Measurements from ENCODE around the gene CAMKMT. TPM values are rescaled to one million over a fixed set of nuclear protein-coding genes. Genes with fewer than 3 reads are reported as not detected.

CAMKMT gene
- total and polyA plus RNA-seq, 9 of the 15 experiments (the other 6 are each of a cell fraction or from before 2014, with no cell fraction given) = 1.6 to 15.3 (median 7.4) TPM

GRCh38 chr2:44785433-44785832 is 423.7 kb downstream of the CAMKMT start:
- BruUV-seq (replicated peaks) = no TSS peak
- WGBS (ENCODE audit: insufficient coverage, low coverage, missing lambda C conversion rate) = 0% methylated on average over 2 of the region's 2 CpGs
- intact Hi-C loops (cut with micrococcal nuclease) = no loop called here

GRCh38 chr2:44786045-44786816 is 424.5 kb downstream of the CAMKMT start:
- ATAC-seq = no peak

More at GRCh38 chr2:44785433-44785832, 423.7 kb downstream of the CAMKMT start:
- ATAC-seq (no peak), DNase-seq (ENCODE audit: extremely low read depth in 1 of 4, low spot score in 3 of 4) (no peak), FAIRE-seq (no peak)
- no peaks in the 10 kb centered on the region for H4K20me1 ChIP-seq (replicated peaks; ENCODE audit: control insufficient read depth, insufficient read depth, low read length)
- H3K9me3 ChIP-seq (replicated peaks; ENCODE audit: control insufficient read depth, insufficient read depth, low read depth, low read length) = no peaks in the 10 kb centered on the region
- no peak overlapping the region for H3K9ac ChIP-seq (ENCODE audit: insufficient read depth in 1 of 2, low read depth in 2 of 2, low read length in 2 of 2)
- H3K4me1 ChIP-seq (replicated peaks in 1 of 2; ENCODE audit: control insufficient read depth in 2 of 2, insufficient read depth in 2 of 2, low read length in 2 of 2) = no peaks in the 10 kb centered on the region
- no peaks in the 10 kb centered on the region for H3K36me3 ChIP-seq (ENCODE audit: control insufficient read depth, insufficient read depth, low read length)
- no peak overlapping the region for H2AFZ ChIP-seq (ENCODE audit: low read depth, low read length)
- H3K27ac ChIP-seq (ENCODE audit: extremely low read depth, low read depth, low read length) = no peak overlapping the region
- ChIA-PET CTCF (ENCODE audit: low intra/inter-chr PET ratio) (no interaction called here), POLR2A (no interaction called here)
- no peak overlapping the region for H3K4me3 ChIP-seq
- H3K27me3 ChIP-seq (ENCODE audit: control insufficient read depth in 2 of 2, insufficient read depth in 2 of 2, low read length in 2 of 2) = peaks cover 10 to 31% of the 10 kb centered on the region in 2 experiments; a peak in 3 of 5 replicates
- no peaks in the 10 kb centered on the region for H3K79me2 ChIP-seq (ENCODE audit: control insufficient read depth, insufficient read depth, low read length)
- no peak overlapping the region for H3K4me2 ChIP-seq (ENCODE audit: insufficient read depth, low read length)
- no peak for TF ChIP-seq ZZZ3 (IDR thresholded peaks at IDR 0.05)
- TF ChIP-seq ZBTB17 (CRISPR knock-in tag; IDR thresholded peaks at IDR 0.05) = no peak
- no peaks in the 10 kb centered on the region for H3K9me1 ChIP-seq (ENCODE audit: control insufficient read depth, insufficient read depth, low read length)
- in situ Hi-C loops (cut with MboI) = no loop called here

More at GRCh38 chr2:44786045-44786816, 424.5 kb downstream of the CAMKMT start:
- H3K4me1 ChIP-seq (replicated peaks in 1 of 2; ENCODE audit: control insufficient read depth in 2 of 2, insufficient read depth in 2 of 2, low read length in 2 of 2) = no peaks in the 10 kb centered on the region
- FAIRE-seq (no peak), DNase-seq (ENCODE audit: extremely low read depth in 1 of 4, low spot score in 3 of 4) (no peak)
- H3K9me3 ChIP-seq (replicated peaks; ENCODE audit: control insufficient read depth, insufficient read depth, low read depth, low read length) = no peaks in the 10 kb centered on the region
- no peak overlapping the region for H3K27ac ChIP-seq (ENCODE audit: extremely low read depth, low read depth, low read length)
- H3K9ac ChIP-seq (ENCODE audit: insufficient read depth in 1 of 2, low read depth in 2 of 2, low read length in 2 of 2) = no peak overlapping the region
- H3K4me3 ChIP-seq = no peak overlapping the region
- BruUV-seq (replicated peaks) = no TSS peak
- in situ Hi-C loops (cut with MboI) = no loop called here
- peaks cover 9 to 34% of the 10 kb centered on the region in 2 experiments; a peak in 3 of 5 replicates for H3K27me3 ChIP-seq (ENCODE audit: control insufficient read depth in 2 of 2, insufficient read depth in 2 of 2, low read length in 2 of 2)
- TF ChIP-seq SMARCA5 (IDR thresholded peaks at IDR 0.05) = no peak
- no peak for TF ChIP-seq E2F4 (CRISPR knock-in tag; IDR thresholded peaks at IDR 0.05; ENCODE audit: low read depth)
- TF ChIP-seq KDM4B (IDR thresholded peaks at IDR 0.05; ENCODE audit: borderline replicate concordance in 2 of 2, low read depth in 1 of 2) = no peak
- no peak for TF ChIP-seq PHF20 (IDR thresholded peaks at IDR 0.05; ENCODE audit: partially characterized antibody)
- no peak for TF ChIP-seq EHMT2 (IDR thresholded peaks at IDR 0.05)
- TF ChIP-seq KDM5B (IDR thresholded peaks at IDR 0.05; ENCODE audit: insufficient replicate concordance, low read depth, low read length) = no peak
- TF ChIP-seq CHCHD3 (CRISPR knock-in tag; IDR thresholded peaks at IDR 0.05) = no peak
- TF ChIP-seq SPI1 (IDR thresholded peaks at IDR 0.05; ENCODE audit: borderline replicate concordance, low read depth, low read length) = no peak
- TF ChIP-seq WHSC1 (IDR thresholded peaks at IDR 0.05; ENCODE audit: low read length) = no peak
- TF ChIP-seq MTA3 (IDR thresholded peaks at IDR 0.05; ENCODE audit: borderline replicate concordance) = no peak
- H3K4me2 ChIP-seq (ENCODE audit: insufficient read depth, low read length) = no peak overlapping the region
- H3K9me1 ChIP-seq (ENCODE audit: control insufficient read depth, insufficient read depth, low read length) = no peaks in the 10 kb centered on the region
- ChIA-PET POLR2A (no interaction called here), CTCF (ENCODE audit: low intra/inter-chr PET ratio) (no interaction called here)
- H4K20me1 ChIP-seq (replicated peaks; ENCODE audit: control insufficient read depth, insufficient read depth, low read length) = no peaks in the 10 kb centered on the region
- intact Hi-C loops (cut with micrococcal nuclease) = no loop called here
- no peaks in the 10 kb centered on the region for H3K36me3 ChIP-seq (ENCODE audit: control insufficient read depth, insufficient read depth, low read length)
- H2AFZ ChIP-seq (ENCODE audit: low read depth, low read length) = no peak overlapping the region
- H3K79me2 ChIP-seq (ENCODE audit: control insufficient read depth, insufficient read depth, low read length) = no peaks in the 10 kb centered on the region
- WGBS (ENCODE audit: insufficient coverage, low coverage, missing lambda C conversion rate) = 1% methylated on average over 7 of the region's 7 CpGs
